ENCODE measurements around the gene TMEM215. TPM values are rescaled to one million over a fixed set of nuclear protein-coding genes. Genes with fewer than 3 reads are reported as not detected.

TMEM215 gene
- total RNA-seq, result not detected in 2 replicates

GRCh38 chr9:32783168-32783891 lies at the start of gene TMEM215:
Gene TMEM215 (plus strand): TSS chr9:32783540. CDS start chr9:32784184, 644 bp downstream.

Other genes starting within 250 kb of the TMEM215 start
- 5.4 and 10.1 TPM in 2 replicates for gene SMIM27, start 231.2 kb upstream of the TMEM215 start, total RNA-seq
- gene TOPORS, start 231.0 kb upstream of the TMEM215 start, total RNA-seq, result 9.6 and 10.1 TPM in 2 replicates
- 28.9 and 38.6 TPM in 2 replicates for gene NDUFB6, start 210.4 kb upstream of the TMEM215 start, total RNA-seq
- not detected in 2 replicates for gene TAF1L, start 147.9 kb upstream of the TMEM215 start, total RNA-seq
- 16.6 and 23.6 TPM in 2 replicates for gene APTX, start 218.1 kb downstream of the TMEM215 start, total RNA-seq
- gene DNAJA1, start 241.7 kb downstream of the TMEM215 start, total RNA-seq, result 42.2 and 91.4 TPM in 2 replicates

Measured in mesangial cell (primary cell).